HT1080 (cell line): ENCODE measurements around the gene RPTOR. TPM values are rescaled to one million over a fixed set of nuclear protein-coding genes. Genes with fewer than 3 reads are reported as not detected.
"Not testable (repeated sequence)": the region's sequence is repeated elsewhere in the genome, so short reads cannot be mapped to it uniquely, and the experiment has no call there.

Experiments
- DNase-seq: peaks from one replicate; pipeline ENCODE4 v3.0.0-alpha.2; 2015; ENCODE audit warnings: low read depth
- total RNA-seq: library from RNA; depleted of rRNA; stranded (reverse); fragments of >200 nt; shearing (Covaris generic); gene quantifications from 2 replicates; pipeline ENCODE4 v1.2.3, GENCODE V29; 2014

Gene RPTOR
- total RNA-seq, 1 experiment from 2014 or later, result 18.5 TPM

- DNase-seq, result no peak
These were observed 33.1 kb upstream of the RPTOR start for GRCh38 chr17:80511222-80512180.

- DNase-seq, result peak; percentile 66
These were observed 32.4 kb upstream of the RPTOR start for GRCh38 chr17:80512233-80512632.

- DNase-seq, result no peak
These were observed 31.4 kb upstream of the RPTOR start for GRCh38 chr17:80513201-80513600.

- peak; percentile 19 for DNase-seq
These were observed 30.7 kb upstream of the RPTOR start for GRCh38 chr17:80513892-80514291.

GRCh38 chr17:80516171-80516932 is 28.3 kb upstream of the RPTOR start:
- DNase-seq, result no peak

- no peak for DNase-seq
These were observed 27.0 kb upstream of the RPTOR start for GRCh38 chr17:80517641-80518040.

- no peak for DNase-seq
These were observed 26.2 kb upstream of the RPTOR start for GRCh38 chr17:80518392-80518791.

- DNase-seq, result no peak
These were observed 25.4 kb upstream of the RPTOR start for GRCh38 chr17:80519091-80519781.

GRCh38 chr17:80520810-80521455 is 23.7 kb upstream of the RPTOR start:
- DNase-seq, result no peak

GRCh38 chr17:80523054-80523744 is 21.4 kb upstream of the RPTOR start:
- no peak for DNase-seq

- no peak for DNase-seq
These were observed 20.5 kb upstream of the RPTOR start for GRCh38 chr17:80523956-80524712.

- no peak for DNase-seq
These were observed 18.3 kb upstream of the RPTOR start for GRCh38 chr17:80526116-80526910.

GRCh38 chr17:80527016-80527645 is 17.5 kb upstream of the RPTOR start:
- no peak for DNase-seq

- no peak for DNase-seq
These were observed 16.1 kb upstream of the RPTOR start for GRCh38 chr17:80528536-80528935.

GRCh38 chr17:80529104-80529903 is 15.3 kb upstream of the RPTOR start:
- no peak for DNase-seq

- DNase-seq, result no peak
These were observed 14.7 kb upstream of the RPTOR start for GRCh38 chr17:80529904-80530292.

- DNase-seq, result no peak
These were observed 13.2 kb upstream of the RPTOR start for GRCh38 chr17:80531400-80531799.

- not testable (repeated sequence) for DNase-seq
These were observed 7.3 kb upstream of the RPTOR start for GRCh38 chr17:80537386-80537785.
